H9 (cell line): ENCODE data around the gene MYMX. TPM values are rescaled to one million over a fixed set of nuclear protein-coding genes. Genes with fewer than 3 reads are reported as not detected.

Experiments used
- DNase-seq: peaks from one replicate; pipeline ENCODE4 v3.0.0-alpha.2; 2017
- H2AFZ ChIP-seq: one replicate; pipeline ENCODE4 v1.6.1; 2013; ENCODE audit warnings: mild to moderate bottlenecking, low read length, control low read depth, moderate library complexity
- H2AK5ac ChIP-seq: 2 replicates; pipeline ENCODE4 v1.6.1; 2013; ENCODE audit warnings: low read length, control low read depth, mixed read lengths; ENCODE audit not compliant: insufficient read length
- H2BK120ac ChIP-seq: one replicate; pipeline ENCODE4 v1.6.1; 2013; ENCODE audit warnings: low read depth, mild to moderate bottlenecking, low read length, control low read depth, inconsistent platforms; ENCODE audit not compliant: poor library complexity, severe bottlenecking
- H2BK12ac ChIP-seq: 2 replicates; pipeline ENCODE4 v1.6.1; 2013; ENCODE audit warnings: low read length, control low read depth, mixed read lengths, low read depth; ENCODE audit not compliant: insufficient read length
- H2BK15ac ChIP-seq: 2 replicates; pipeline ENCODE4 v1.6.1; 2013; ENCODE audit warnings: low read depth, low read length, control low read depth
- H2BK20ac ChIP-seq: one replicate; pipeline ENCODE4 v1.6.1; 2013; ENCODE audit warnings: low read depth, mild to moderate bottlenecking, low read length, control low read depth, inconsistent platforms; ENCODE audit not compliant: poor library complexity, severe bottlenecking
- H2BK5ac ChIP-seq: 2 replicates; pipeline ENCODE4 v1.6.1; 2013; ENCODE audit warnings: low read length, control low read depth, mixed read lengths; ENCODE audit not compliant: insufficient read length
- H3K14ac ChIP-seq: 2 replicates; pipeline ENCODE4 v1.6.1; 2013; ENCODE audit warnings: low read length, control low read depth; ENCODE audit not compliant: insufficient read depth
- H3K18ac ChIP-seq: 2 replicates; pipeline ENCODE4 v1.6.1; 2013; ENCODE audit warnings: low read depth, mild to moderate bottlenecking, mixed read lengths, low read length, control low read depth; ENCODE audit not compliant: insufficient read length
- H3K23ac ChIP-seq: 2 replicates; pipeline ENCODE4 v1.6.1; 2013; ENCODE audit warnings: low read length, control low read depth, mixed read lengths, low read depth; ENCODE audit not compliant: insufficient read length
- H3K23me2 ChIP-seq: 2 replicates; pipeline ENCODE4 v1.6.1; 2013; ENCODE audit warnings: low read depth, mild to moderate bottlenecking, mixed read lengths, low read length, control low read depth; ENCODE audit not compliant: insufficient read length, poor library complexity, severe bottlenecking
- H3K27ac ChIP-seq: 2 replicates; pipeline ENCODE4 v1.5.1; 2013; ENCODE audit warnings: low read length, control low read depth, mixed read lengths, low read depth; ENCODE audit not compliant: insufficient read length
- H3K27me3 ChIP-seq: 2 replicates; pipeline ENCODE4 v1.6.1; 2013; ENCODE audit warnings: low read length, control low read depth, inconsistent platforms; ENCODE audit not compliant: insufficient read depth
- H3K4ac ChIP-seq: 2 replicates; pipeline ENCODE4 v1.6.1; 2013; ENCODE audit warnings: low read depth, mild to moderate bottlenecking, control low read depth, inconsistent platforms, low read length, moderate library complexity
- H3K4me1 ChIP-seq: 2 replicates; pipeline ENCODE4 v1.6.1; 2013; ENCODE audit warnings: low read length, control low read depth, inconsistent platforms; ENCODE audit not compliant: insufficient read depth
- H3K4me2 ChIP-seq: 2 replicates; pipeline ENCODE4 v1.6.1; 2013; ENCODE audit warnings: low read length, control low read depth, mixed read lengths; ENCODE audit not compliant: insufficient read length, insufficient read depth
- H3K56ac ChIP-seq: 2 replicates; pipeline ENCODE4 v1.6.1; 2013; ENCODE audit warnings: low read depth, mild to moderate bottlenecking, mixed read lengths, low read length, control low read depth; ENCODE audit not compliant: insufficient read length
- H3K79me1 ChIP-seq: 2 replicates; pipeline ENCODE4 v1.6.1; 2013; ENCODE audit warnings: low read depth, mild to moderate bottlenecking, moderate library complexity, low read length, control low read depth, inconsistent platforms; ENCODE audit not compliant: insufficient read depth, poor library complexity, severe bottlenecking
- H3K79me2 ChIP-seq: 2 replicates; pipeline ENCODE4 v1.6.1; 2013; ENCODE audit warnings: low read length, control low read depth, inconsistent platforms; ENCODE audit not compliant: insufficient read depth
- H3K9ac ChIP-seq: 2 replicates; pipeline ENCODE4 v1.6.1; 2013; ENCODE audit warnings: low read length, control low read depth, mixed read lengths; ENCODE audit not compliant: insufficient read length; ENCODE audit errors: extremely low read depth
- H3K9me3 ChIP-seq: one replicate; pipeline ENCODE4 v1.6.1; 2013; ENCODE audit warnings: low read depth, low read length, inconsistent platforms; ENCODE audit not compliant: control insufficient read depth
- H3T11ph ChIP-seq: one replicate; pipeline ENCODE4 v1.6.1; 2013; ENCODE audit warnings: mild to moderate bottlenecking, low read length, control low read depth, inconsistent platforms
- H4K20me1 ChIP-seq: one replicate; pipeline ENCODE4 v1.6.1; 2013; ENCODE audit not compliant: control insufficient read depth, insufficient read length, insufficient read depth
- H4K5ac ChIP-seq: 2 replicates; pipeline ENCODE4 v1.6.1; 2013; ENCODE audit warnings: low read depth, mild to moderate bottlenecking, mixed read lengths, low read length, control low read depth; ENCODE audit not compliant: insufficient read length
- H4K8ac ChIP-seq: replicated peaks from 2 replicates; pipeline ENCODE4 v1.6.1; 2013; ENCODE audit warnings: low read length, control low read depth, mixed read lengths, low read depth; ENCODE audit not compliant: insufficient read length
- H4K91ac ChIP-seq: 2 replicates; pipeline ENCODE4 v1.6.1; 2013; ENCODE audit warnings: low read depth, mild to moderate bottlenecking, moderate library complexity, mixed read lengths, low read length, control low read depth; ENCODE audit not compliant: insufficient read length
- H3K27ac Mint-ChIP-seq, 3 experiments: 2 replicates in 2 of 3; 3 replicates in 1 of 3; pipeline ENCODE4 v1.8.0; 2020 to 2021; ENCODE audit warnings: mixed read lengths in 3 of 3, mild to moderate bottlenecking in 1 of 3, moderate library complexity in 1 of 3
- H3K27me3 Mint-ChIP-seq: 2 replicates; pipeline ENCODE4 v1.8.0; 2021; ENCODE audit warnings: low read depth, mild to moderate bottlenecking, moderate library complexity, mixed read lengths
- H3K36me3 Mint-ChIP-seq, 3 experiments: 2 replicates in 2 of 3; 3 replicates in 1 of 3; pipeline ENCODE4 v1.8.0; 2020 to 2021; ENCODE audit warnings: low read depth in 3 of 3, mixed read lengths in 3 of 3; ENCODE audit not compliant: insufficient read depth in 1 of 3
- H3K4me1 Mint-ChIP-seq, 2 experiments: 2 replicates each; pipeline ENCODE4 v1.8.0; 2020; ENCODE audit warnings: mixed read lengths in 2 of 2
- H3K4me3 Mint-ChIP-seq, 2 experiments: 2 replicates in 1 of 2; 3 replicates in 1 of 2; pipeline ENCODE4 v1.8.0; 2020 to 2021; ENCODE audit warnings: mild to moderate bottlenecking in 2 of 2, mixed read lengths in 2 of 2, moderate library complexity in 1 of 2
- H3K9me3 Mint-ChIP-seq, 2 experiments: 2 replicates in 1 of 2; 3 replicates in 1 of 2; pipeline ENCODE4 v1.8.0; 2020; ENCODE audit warnings: mild to moderate bottlenecking in 2 of 2, mixed read lengths in 2 of 2, moderate library complexity in 1 of 2
- WGBS: extraction: QIAGEN DNeasy Blood & Tissue Kit; methylation state at CpG from one replicate; pipeline ENCODE4 v1.1.7; 2013; ENCODE audit warnings: missing lambda C conversion rate, low lambda C conversion rate, mixed read lengths; ENCODE audit not compliant: insufficient read length; ENCODE audit errors: extremely low coverage; 5-methylcytosine and 5-hydroxymethylcytosine counted together
- total RNA-seq: library from RNA; stranded (reverse); gene quantifications from 2 replicates; pipeline ENCODE4 v1.2.1, GENCODE V29; 2021
- TF ChIP-seq, protein P1 (sequence below): fragments of 200-600 bp; sonication (generic); conservative IDR thresholded peaks from 3 replicates; pipeline ENCODE4 v1.8.0; 2021; ENCODE audit warnings: antibody characterized with exemption, mild to moderate bottlenecking

The MYMX gene
- total RNA-seq, 1 experiment from 2014 or later = 1.1 TPM

DNA sequence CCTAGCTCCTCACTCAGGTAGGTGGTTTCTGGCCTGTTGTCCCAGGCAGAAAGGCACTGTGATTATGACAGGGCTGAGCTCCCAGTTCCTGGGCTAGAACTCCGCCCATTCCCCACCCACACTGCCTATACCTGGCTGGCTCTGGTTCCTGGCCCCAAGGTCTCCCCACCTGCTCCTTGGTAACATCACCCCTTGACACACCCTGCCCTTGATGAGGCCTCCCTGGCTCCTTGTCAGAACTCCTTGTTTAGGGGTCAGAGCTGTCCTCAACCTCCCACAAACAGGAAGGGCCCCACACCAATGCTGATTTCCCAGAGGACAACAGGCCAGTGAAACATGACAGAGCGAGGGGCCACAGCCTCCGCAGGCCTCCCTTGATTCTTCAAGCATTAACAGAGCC, 15.5 kb upstream of the MYMX start:
- peak overlapping the region; percentile 53 for H3K14ac ChIP-seq
- no peak for DNase-seq
- Mint-ChIP-seq H3K9me3 (no peaks in the 10 kb centered on the region), H3K4me1 (peaks cover 46 to 47% of the 10 kb centered on the region in 2 experiments), H3K36me3 (no peaks in the 10 kb centered on the region; a peak in 1 of 7 replicates), H3K27me3 (no peaks in the 10 kb centered on the region; the same call in 1 of the 2 replicates), H3K4me3 (peak overlapping the region in 1 of 2 experiments; percentile 56; a peak in 2 of 5 replicates), H3K27ac (peak overlapping the region; percentile 49 to 97 (median 94); a peak in 4 of 7 replicates)
- peaks cover 3% of the 10 kb centered on the region for H4K20me1 ChIP-seq
- H2AFZ ChIP-seq = no peak overlapping the region
- H3T11ph ChIP-seq = no peak overlapping the region
- TF ChIP-seq, protein P1, sequence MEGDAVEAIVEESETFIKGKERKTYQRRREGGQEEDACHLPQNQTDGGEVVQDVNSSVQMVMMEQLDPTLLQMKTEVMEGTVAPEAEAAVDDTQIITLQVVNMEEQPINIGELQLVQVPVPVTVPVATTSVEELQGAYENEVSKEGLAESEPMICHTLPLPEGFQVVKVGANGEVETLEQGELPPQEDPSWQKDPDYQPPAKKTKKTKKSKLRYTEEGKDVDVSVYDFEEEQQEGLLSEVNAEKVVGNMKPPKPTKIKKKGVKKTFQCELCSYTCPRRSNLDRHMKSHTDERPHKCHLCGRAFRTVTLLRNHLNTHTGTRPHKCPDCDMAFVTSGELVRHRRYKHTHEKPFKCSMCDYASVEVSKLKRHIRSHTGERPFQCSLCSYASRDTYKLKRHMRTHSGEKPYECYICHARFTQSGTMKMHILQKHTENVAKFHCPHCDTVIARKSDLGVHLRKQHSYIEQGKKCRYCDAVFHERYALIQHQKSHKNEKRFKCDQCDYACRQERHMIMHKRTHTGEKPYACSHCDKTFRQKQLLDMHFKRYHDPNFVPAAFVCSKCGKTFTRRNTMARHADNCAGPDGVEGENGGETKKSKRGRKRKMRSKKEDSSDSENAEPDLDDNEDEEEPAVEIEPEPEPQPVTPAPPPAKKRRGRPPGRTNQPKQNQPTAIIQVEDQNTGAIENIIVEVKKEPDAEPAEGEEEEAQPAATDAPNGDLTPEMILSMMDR = no peak
- H3K56ac ChIP-seq = no peak overlapping the region
- no peaks in the 10 kb centered on the region for H3K27me3 ChIP-seq
- no peaks in the 10 kb centered on the region for H3K23me2 ChIP-seq
- no peaks in the 10 kb centered on the region for H3K79me1 ChIP-seq
- H4K8ac ChIP-seq = no peak overlapping the region
- H3K79me2 ChIP-seq = no peaks in the 10 kb centered on the region
- H3K18ac ChIP-seq = peak overlapping the region; percentile 51
- H3K4ac ChIP-seq = no peak overlapping the region
- WGBS = no CpG with 5 or more reads among the region's 3 CpGs
- H3K27ac ChIP-seq = no peak overlapping the region
- no peak overlapping the region for H2AK5ac ChIP-seq
- H3K9ac ChIP-seq = no peak overlapping the region
- H2BK20ac ChIP-seq = no peak overlapping the region
- peak overlapping the region; percentile 94 for H2BK12ac ChIP-seq
- H3K4me1 ChIP-seq = peaks cover 18% of the 10 kb centered on the region; the same call in 1 of the 2 replicates
- H2BK5ac ChIP-seq = no peak overlapping the region
- no peak overlapping the region for H4K91ac ChIP-seq
- no peak overlapping the region for H4K5ac ChIP-seq
- H3K23ac ChIP-seq = no peak overlapping the region
- H3K4me2 ChIP-seq = no peak overlapping the region
- no peak overlapping the region for H2BK15ac ChIP-seq
- no peak overlapping the region for H2BK120ac ChIP-seq
- H3K9me3 ChIP-seq = no peaks in the 10 kb centered on the region
